ENCODE data around the gene TEAD4.
"Not testable (repeated sequence)": the region's sequence is repeated elsewhere in the genome, so short reads cannot be mapped to it uniquely, and the experiment has no call there.

TEAD4 gene

GRCh38 chr12:3048540-3048939, 89.3 kb downstream of the TEAD4 start:
- no peak for DNase-seq (ENCODE audit: low spot score)

GRCh38 chr12:3049176-3049575, 90.0 kb downstream of the TEAD4 start:
- no peak for DNase-seq (ENCODE audit: low spot score)

- DNase-seq (ENCODE audit: low spot score): no peak
These were observed 90.5 kb downstream of the TEAD4 start for GRCh38 chr12:3049611-3050249.

GRCh38 chr12:3054374-3054773, 95.2 kb downstream of the TEAD4 start:
- no peak for DNase-seq (ENCODE audit: low spot score)

- peak; percentile 42 for DNase-seq (ENCODE audit: low spot score)
These were observed 96.0 kb downstream of the TEAD4 start for GRCh38 chr12:3055026-3055703.

GRCh38 chr12:3055704-3056467, 96.7 kb downstream of the TEAD4 start:
- DNase-seq (ENCODE audit: low spot score): no peak

- peak; percentile 87 for DNase-seq (ENCODE audit: low spot score)
These were observed 101.9 kb downstream of the TEAD4 start for GRCh38 chr12:3061059-3061458.

GRCh38 chr12:3061501-3062215, 102.5 kb downstream of the TEAD4 start:
- no peak for DNase-seq (ENCODE audit: low spot score)

- DNase-seq (ENCODE audit: low spot score): no peak
These were observed 106.1 kb downstream of the TEAD4 start for GRCh38 chr12:3065300-3065699.

- not testable (repeated sequence) for DNase-seq (ENCODE audit: low spot score)
These were observed 106.6 kb downstream of the TEAD4 start for GRCh38 chr12:3065846-3066245.

GRCh38 chr12:3069714-3070113, 110.5 kb downstream of the TEAD4 start:
- DNase-seq (ENCODE audit: low spot score): no peak

GRCh38 chr12:3071107-3071506, 111.9 kb downstream of the TEAD4 start:
- no peak for DNase-seq (ENCODE audit: low spot score)

- DNase-seq (ENCODE audit: low spot score): no peak
These were observed 112.5 kb downstream of the TEAD4 start for GRCh38 chr12:3071710-3072109.

- DNase-seq (ENCODE audit: low spot score): peak; percentile 89
These were observed 114.4 kb downstream of the TEAD4 start for GRCh38 chr12:3073438-3074250.

- no peak for DNase-seq (ENCODE audit: low spot score)
These were observed 116.1 kb downstream of the TEAD4 start for GRCh38 chr12:3075315-3075714.

- peak; percentile 88 for DNase-seq (ENCODE audit: low spot score)
These were observed 117.8 kb downstream of the TEAD4 start, which contains the start of gene TSPAN9 for GRCh38 chr12:3076730-3077571. TSS of gene TSPAN9 (plus strand) at chr12:3077379. CDS start at chr12:3201194, 123,815 bp downstream.

- DNase-seq (ENCODE audit: low spot score): peak; percentile 26
These were observed 118.4 kb downstream of the TEAD4 start for GRCh38 chr12:3077572-3078081.

GRCh38 chr12:3078086-3078820, 119.1 kb downstream of the TEAD4 start:
- no peak for DNase-seq (ENCODE audit: low spot score)

- no peak for DNase-seq (ENCODE audit: low spot score)
These were observed 121.9 kb downstream of the TEAD4 start for GRCh38 chr12:3081091-3081490.

- no peak for DNase-seq (ENCODE audit: low spot score)
These were observed 122.7 kb downstream of the TEAD4 start for GRCh38 chr12:3081886-3082285.

Measured in AG08395 (cell line).